K562 (cell line): Measurements from ENCODE around the gene TFEC.

ENCODE experiments used
- HCFC1 ChIP-seq: IDR thresholded peaks from 2 replicates; pipeline ENCODE4 v1.6.1; 2012; ENCODE audit warnings: low read depth, low read length, improper control_type of control experiment
- KHSRP ChIP-seq: fragments of 450-650 bp; IDR thresholded peaks from 2 replicates; pipeline ENCODE4 v1.6.1; 2017
- MYC ChIP-seq, 2 experiments: fragments of 250-450 bp in 1 of 2; sonication (Bioruptor Pico) in 1 of 2; IDR thresholded peaks; 2 replicates each; pipeline versions ENCODE4 v1.5.1 to v1.6.1; 2012 to 2021; ENCODE audit warnings: low read depth in 2 of 2, borderline replicate concordance in 1 of 2, improper control_type of control experiment in 1 of 2, low read length in 1 of 2, mild to moderate bottlenecking in 1 of 2, moderate library complexity in 1 of 2
- PML ChIP-seq: IDR thresholded peaks from 2 replicates; pipeline ENCODE4 v1.6.1; 2012; ENCODE audit warnings: low read length, inconsistent platforms
- RBBP5 ChIP-seq: fragments of 200-600 bp; sonication (generic); IDR thresholded peaks from 2 replicates; pipeline ENCODE4 v1.6.1; 2012; ENCODE audit warnings: borderline replicate concordance, mild to moderate bottlenecking, low read length, control low read depth, inconsistent platforms; ENCODE audit not compliant: insufficient read depth, poor library complexity, severe bottlenecking
- RBM22 ChIP-seq: fragments of 200-400 bp; formaldehyde crosslinking; IDR thresholded peaks from 2 replicates; pipeline ENCODE4 v1.6.1; 2018; ENCODE audit warnings: low read length, low read depth; ENCODE audit not compliant: poor library complexity, severe bottlenecking
- RUNX1 ChIP-seq: sonication (generic); IDR thresholded peaks from 2 replicates; pipeline ENCODE4 v1.6.1; 2016; ENCODE audit warnings: antibody characterized with exemption, low read depth
- TBP ChIP-seq: optimal IDR thresholded peaks from 2 replicates; pipeline ENCODE3; 2011; ENCODE audit warnings: low read depth, low read length, improper control_type of control experiment
- ZNF384 ChIP-seq: IDR thresholded peaks from 2 replicates; pipeline ENCODE4 v1.6.1; 2012; ENCODE audit warnings: low read depth, low read length, improper control_type of control experiment
- TF ChIP-seq, protein P1 (sequence below), 3 experiments: IDR thresholded peaks in 2 of 3; conservative IDR thresholded peaks in 1 of 3; 2 replicates each; pipeline ENCODE4 v1.5.1; 2011 to 2012; ENCODE audit warnings: low read length in 3 of 3, mild to moderate bottlenecking in 3 of 3, control low read depth in 2 of 3, improper control_type of control experiment in 1 of 3, inconsistent platforms in 1 of 3, low read depth in 1 of 3, mixed read lengths in 1 of 3, moderate library complexity in 1 of 3; ENCODE audit not compliant: insufficient read depth in 2 of 3

DNA sequence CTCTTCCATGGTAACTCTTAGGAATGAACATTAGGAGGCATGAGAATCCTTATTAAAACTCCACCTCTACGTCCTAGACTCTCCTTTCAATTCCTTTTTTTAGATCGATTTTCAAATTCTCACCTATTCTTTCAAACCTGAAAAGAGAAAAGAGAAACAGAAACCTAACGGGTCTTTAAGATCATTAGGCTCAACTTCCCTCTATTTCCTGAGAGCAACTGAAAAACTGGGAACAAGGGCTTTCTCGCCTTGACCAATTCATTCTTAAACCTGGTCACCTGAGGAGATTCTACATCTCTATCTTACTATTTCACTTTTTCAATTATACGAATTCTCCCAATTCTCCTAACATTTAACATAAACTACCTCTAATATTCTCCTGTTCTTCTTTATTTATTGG, 2.8 kb downstream of the TFEC start:
- TF ChIP-seq KHSRP = no peak
- TF ChIP-seq ZNF384 = no peak
- no peak for TF ChIP-seq MYC (IDR thresholded peaks at IDR 0.05; ENCODE audit: low read depth, low read length)
- no peak for TF ChIP-seq MYC (CRISPR knock-in tag; IDR thresholded peaks at IDR 0.05; ENCODE audit: borderline replicate concordance, low read depth)
- TF ChIP-seq, protein P1, sequence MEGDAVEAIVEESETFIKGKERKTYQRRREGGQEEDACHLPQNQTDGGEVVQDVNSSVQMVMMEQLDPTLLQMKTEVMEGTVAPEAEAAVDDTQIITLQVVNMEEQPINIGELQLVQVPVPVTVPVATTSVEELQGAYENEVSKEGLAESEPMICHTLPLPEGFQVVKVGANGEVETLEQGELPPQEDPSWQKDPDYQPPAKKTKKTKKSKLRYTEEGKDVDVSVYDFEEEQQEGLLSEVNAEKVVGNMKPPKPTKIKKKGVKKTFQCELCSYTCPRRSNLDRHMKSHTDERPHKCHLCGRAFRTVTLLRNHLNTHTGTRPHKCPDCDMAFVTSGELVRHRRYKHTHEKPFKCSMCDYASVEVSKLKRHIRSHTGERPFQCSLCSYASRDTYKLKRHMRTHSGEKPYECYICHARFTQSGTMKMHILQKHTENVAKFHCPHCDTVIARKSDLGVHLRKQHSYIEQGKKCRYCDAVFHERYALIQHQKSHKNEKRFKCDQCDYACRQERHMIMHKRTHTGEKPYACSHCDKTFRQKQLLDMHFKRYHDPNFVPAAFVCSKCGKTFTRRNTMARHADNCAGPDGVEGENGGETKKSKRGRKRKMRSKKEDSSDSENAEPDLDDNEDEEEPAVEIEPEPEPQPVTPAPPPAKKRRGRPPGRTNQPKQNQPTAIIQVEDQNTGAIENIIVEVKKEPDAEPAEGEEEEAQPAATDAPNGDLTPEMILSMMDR (IDR thresholded peaks at IDR 0.05 in 2 of 3, conservative IDR thresholded peaks at IDR 0.05 in 1 of 3; ENCODE audit: insufficient read depth in 2 of 3, low read depth in 1 of 3, low read length in 3 of 3) = no peak
- TF ChIP-seq RUNX1 = no peak
- TF ChIP-seq RBM22 = no peak
- no peak for TF ChIP-seq HCFC1
- TF ChIP-seq TBP = no peak
- TF ChIP-seq RBBP5 = no peak
- TF ChIP-seq PML = no peak
